ENCODE measurements around the gene FKBP5.
"Not testable (repeated sequence)": the region's sequence is repeated elsewhere in the genome, so short reads cannot be mapped to it uniquely, and the experiment has no call there.

The FKBP5 gene

GRCh38 chr6:35694462-35694861 lies 5.7 kb upstream of the FKBP5 start:
- Histone ChIP-seq H3K4me1 (ENCODE audit: insufficient read depth, poor library complexity, severe bottlenecking) (no peaks in the 10 kb centered on the region), H3K27ac (ENCODE audit: poor library complexity, severe bottlenecking) (no peak overlapping the region), H3K9me3 (ENCODE audit: severe bottlenecking) (peaks cover 9% of the 10 kb centered on the region), H3K4me3 (ENCODE audit: severe bottlenecking) (no peak overlapping the region), H3K27me3 (ENCODE audit: insufficient read depth, poor library complexity, severe bottlenecking) (no peaks in the 10 kb centered on the region), H3K36me3 (ENCODE audit: low read depth) (no peaks in the 10 kb centered on the region)
- DNase-seq (ENCODE audit: low spot score) (no peak), ATAC-seq (ENCODE audit: low read depth) (peak; percentile 56; the same call in 2 of the 3 replicates)
- TF ChIP-seq CTCF (IDR thresholded peaks at IDR 0.05; ENCODE audit: poor library complexity, severe bottlenecking), result no peak

GRCh38 chr6:35691027-35691824 lies 2.5 kb upstream of the FKBP5 start:
- Histone ChIP-seq H3K4me3 (ENCODE audit: severe bottlenecking) (no peak overlapping the region), H3K27me3 (ENCODE audit: insufficient read depth, poor library complexity, severe bottlenecking) (no peaks in the 10 kb centered on the region), H3K4me1 (ENCODE audit: insufficient read depth, poor library complexity, severe bottlenecking) (peaks cover 4% of the 10 kb centered on the region), H3K27ac (ENCODE audit: poor library complexity, severe bottlenecking) (no peak overlapping the region), H3K36me3 (ENCODE audit: low read depth) (peaks cover 16% of the 10 kb centered on the region), H3K9me3 (ENCODE audit: severe bottlenecking) (peaks cover 9% of the 10 kb centered on the region)
- no peak for TF ChIP-seq CTCF (IDR thresholded peaks at IDR 0.05; ENCODE audit: poor library complexity, severe bottlenecking)
- no peak for DNase-seq (ENCODE audit: low spot score)
- no peak for ATAC-seq (ENCODE audit: low read depth)

- Histone ChIP-seq H3K4me1 (ENCODE audit: insufficient read depth, poor library complexity, severe bottlenecking) (peaks cover 9% of the 10 kb centered on the region), H3K27me3 (ENCODE audit: insufficient read depth, poor library complexity, severe bottlenecking) (no peaks in the 10 kb centered on the region), H3K36me3 (ENCODE audit: low read depth) (peaks cover 23% of the 10 kb centered on the region), H3K27ac (ENCODE audit: poor library complexity, severe bottlenecking) (no peak overlapping the region), H3K9me3 (ENCODE audit: severe bottlenecking) (peaks cover 9% of the 10 kb centered on the region), H3K4me3 (ENCODE audit: severe bottlenecking) (no peak overlapping the region)
- no peak for DNase-seq (ENCODE audit: low spot score)
- ATAC-seq (ENCODE audit: low read depth), result no peak
- TF ChIP-seq CTCF (IDR thresholded peaks at IDR 0.05; ENCODE audit: poor library complexity, severe bottlenecking), result no peak
These were observed 1.8 kb upstream of the FKBP5 start for GRCh38 chr6:35690484-35690883.

GRCh38 chr6:35690006-35690405 lies 1.3 kb upstream of the FKBP5 start:
- H3K27me3 ChIP-seq (ENCODE audit: insufficient read depth, poor library complexity, severe bottlenecking); H3K4me3 ChIP-seq (ENCODE audit: severe bottlenecking); DNase-seq (ENCODE audit: low spot score); H3K9me3 ChIP-seq (ENCODE audit: severe bottlenecking); ATAC-seq (ENCODE audit: low read depth); H3K27ac ChIP-seq (ENCODE audit: poor library complexity, severe bottlenecking): not testable (repeated sequence)
- H3K36me3 ChIP-seq (ENCODE audit: low read depth), result peaks cover 27% of the 10 kb centered on the region
- H3K4me1 ChIP-seq (ENCODE audit: insufficient read depth, poor library complexity, severe bottlenecking), result peaks cover 14% of the 10 kb centered on the region

- peaks cover 15% of the 10 kb centered on the region for H3K4me1 ChIP-seq (ENCODE audit: insufficient read depth, poor library complexity, severe bottlenecking)
- ATAC-seq (ENCODE audit: low read depth) (peak; percentile 48), DNase-seq (ENCODE audit: low spot score) (peak; percentile 70)
- peaks cover 48% of the 10 kb centered on the region for H3K36me3 ChIP-seq (ENCODE audit: low read depth)
- no peak for TF ChIP-seq CTCF (IDR thresholded peaks at IDR 0.05; ENCODE audit: poor library complexity, severe bottlenecking)
- H3K4me3 ChIP-seq (ENCODE audit: severe bottlenecking), result peak overlapping the region; percentile 97
- H3K27me3 ChIP-seq (ENCODE audit: insufficient read depth, poor library complexity, severe bottlenecking), result no peaks in the 10 kb centered on the region
- H3K9me3 ChIP-seq (ENCODE audit: severe bottlenecking), result no peaks in the 10 kb centered on the region
- peak overlapping the region; percentile 82 for H3K27ac ChIP-seq (ENCODE audit: poor library complexity, severe bottlenecking)
These were observed 784 bp downstream of the FKBP5 start for GRCh38 chr6:35687658-35688604.

All from RWPE2 (cell line).